ENCODE measurements around the gene CHAF1B.

DNA sequence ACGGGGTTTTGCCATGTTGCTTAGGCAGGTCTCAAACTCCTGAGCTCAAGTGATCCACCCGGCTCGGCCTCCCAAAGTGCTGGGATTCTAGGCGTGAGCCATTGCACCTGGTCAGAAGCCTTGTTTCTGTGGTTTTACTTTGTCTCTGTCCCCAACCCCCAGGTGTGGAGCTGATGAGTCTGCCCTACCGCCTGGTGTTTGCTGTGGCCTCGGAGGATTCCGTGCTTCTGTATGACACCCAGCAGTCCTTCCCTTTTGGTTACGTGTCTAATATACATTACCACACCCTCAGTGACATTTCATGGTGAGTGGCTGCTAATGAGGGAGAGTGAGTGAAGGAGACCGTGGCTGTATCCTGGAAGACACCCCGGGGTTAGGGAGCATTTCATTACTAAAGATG is 26.1 kb downstream of the CHAF1B start:
- no peak for TF ChIP-seq POLR2A (IDR thresholded peaks at IDR 0.05; ENCODE audit: low read length)
- no peak for TF ChIP-seq GATA1 (IDR thresholded peaks at IDR 0.05; ENCODE audit: low read depth, low read length)

All from erythroblast (primary cell).